Measurements from ENCODE around the gene OR9Q1.
"Not testable (repeated sequence)": the region's sequence is repeated elsewhere in the genome, so short reads cannot be mapped to it uniquely, and the experiment has no call there.

OR9Q1 gene

GRCh38 chr11:58023435-58023931 is at the start of gene OR9Q1:
Gene OR9Q1, plus strand, starts transcription at chr11:58023881. Its CDS starts 155,564 bp downstream, at chr11:58179445.
- Histone ChIP-seq H3K9ac (ENCODE audit: low read length) (no peak within 1 kb of the TSS), H3K27me3 (ENCODE audit: control insufficient read depth, insufficient read depth, low read length) (no peaks in the 10 kb centered on the region), H3K36me3 (ENCODE audit: control insufficient read depth, insufficient read depth, low read length) (no peaks in the 10 kb centered on the region), H3K9me3 (ENCODE audit: control insufficient read depth, low read length) (no peaks in the 10 kb centered on the region), H3K4me1 (ENCODE audit: control insufficient read depth, insufficient read depth, low read length) (no peaks in the 10 kb centered on the region), H3K4me3 (ENCODE audit: low read length) (no peak within 1 kb of the TSS)

- H3K4me3 ChIP-seq (ENCODE audit: low read length): no peak overlapping the region
Measured at GRCh38 chr11:57974132-57974531, 49.5 kb upstream of the OR9Q1 start.

GRCh38 chr11:57974848-57975601 is 48.7 kb upstream of the OR9Q1 start:
- Histone ChIP-seq H3K27me3 (ENCODE audit: control insufficient read depth, insufficient read depth, low read length) (no peaks in the 10 kb centered on the region), H3K36me3 (ENCODE audit: control insufficient read depth, insufficient read depth, low read length) (no peaks in the 10 kb centered on the region), H3K9me3 (ENCODE audit: control insufficient read depth, low read length) (no peaks in the 10 kb centered on the region), H3K4me1 (ENCODE audit: control insufficient read depth, insufficient read depth, low read length) (peaks cover 13% of the 10 kb centered on the region), H3K9ac (ENCODE audit: low read length) (no peak overlapping the region), H3K4me3 (ENCODE audit: low read length) (no peak overlapping the region)

More at GRCh38 chr11:57974132-57974531, 49.5 kb upstream of the OR9Q1 start:
- Histone ChIP-seq H3K9ac (ENCODE audit: low read length) (no peak overlapping the region), H3K9me3 (ENCODE audit: control insufficient read depth, low read length) (no peaks in the 10 kb centered on the region), H3K4me1 (ENCODE audit: control insufficient read depth, insufficient read depth, low read length) (peaks cover 13% of the 10 kb centered on the region), H3K27me3 (ENCODE audit: control insufficient read depth, insufficient read depth, low read length) (no peaks in the 10 kb centered on the region), H3K36me3 (ENCODE audit: control insufficient read depth, insufficient read depth, low read length) (no peaks in the 10 kb centered on the region)

GRCh38 chr11:57977709-57978108 is 46.0 kb upstream of the OR9Q1 start:
- Histone ChIP-seq H3K4me3 (ENCODE audit: low read length) (no peak overlapping the region), H3K9me3 (ENCODE audit: control insufficient read depth, low read length) (no peaks in the 10 kb centered on the region), H3K36me3 (ENCODE audit: control insufficient read depth, insufficient read depth, low read length) (no peaks in the 10 kb centered on the region), H3K9ac (ENCODE audit: low read length) (no peak overlapping the region), H3K27me3 (ENCODE audit: control insufficient read depth, insufficient read depth, low read length) (no peaks in the 10 kb centered on the region), H3K4me1 (ENCODE audit: control insufficient read depth, insufficient read depth, low read length) (peaks cover 8% of the 10 kb centered on the region)

GRCh38 chr11:57978686-57979531 is 44.8 kb upstream of the OR9Q1 start:
- H3K4me1 ChIP-seq (ENCODE audit: control insufficient read depth, insufficient read depth, low read length): peaks cover 8% of the 10 kb centered on the region
- H3K27me3 ChIP-seq (ENCODE audit: control insufficient read depth, insufficient read depth, low read length): no peaks in the 10 kb centered on the region
- no peaks in the 10 kb centered on the region for H3K9me3 ChIP-seq (ENCODE audit: control insufficient read depth, low read length)
- H3K9ac ChIP-seq (ENCODE audit: low read length): no peak overlapping the region
- H3K36me3 ChIP-seq (ENCODE audit: control insufficient read depth, insufficient read depth, low read length): no peaks in the 10 kb centered on the region
- no peak overlapping the region for H3K4me3 ChIP-seq (ENCODE audit: low read length)

- no peak overlapping the region for H3K4me3 ChIP-seq (ENCODE audit: low read length)
- H3K4me1 ChIP-seq (ENCODE audit: control insufficient read depth, insufficient read depth, low read length): peaks cover 8% of the 10 kb centered on the region
- no peak overlapping the region for H3K9ac ChIP-seq (ENCODE audit: low read length)
- H3K9me3 ChIP-seq (ENCODE audit: control insufficient read depth, low read length): no peaks in the 10 kb centered on the region
- no peaks in the 10 kb centered on the region for H3K27me3 ChIP-seq (ENCODE audit: control insufficient read depth, insufficient read depth, low read length)
- no peaks in the 10 kb centered on the region for H3K36me3 ChIP-seq (ENCODE audit: control insufficient read depth, insufficient read depth, low read length)
Measured at GRCh38 chr11:57979532-57980079, 44.1 kb upstream of the OR9Q1 start.

GRCh38 chr11:57980201-57980600 is 43.5 kb upstream of the OR9Q1 start:
- no peak overlapping the region for H3K4me3 ChIP-seq (ENCODE audit: low read length)
- no peaks in the 10 kb centered on the region for H3K36me3 ChIP-seq (ENCODE audit: control insufficient read depth, insufficient read depth, low read length)
- no peaks in the 10 kb centered on the region for H3K9me3 ChIP-seq (ENCODE audit: control insufficient read depth, low read length)
- peaks cover 8% of the 10 kb centered on the region for H3K4me1 ChIP-seq (ENCODE audit: control insufficient read depth, insufficient read depth, low read length)
- no peak overlapping the region for H3K9ac ChIP-seq (ENCODE audit: low read length)
- no peaks in the 10 kb centered on the region for H3K27me3 ChIP-seq (ENCODE audit: control insufficient read depth, insufficient read depth, low read length)

GRCh38 chr11:57981536-57981935 is 42.1 kb upstream of the OR9Q1 start:
- H3K9ac ChIP-seq (ENCODE audit: low read length): no peak overlapping the region
- no peaks in the 10 kb centered on the region for H3K27me3 ChIP-seq (ENCODE audit: control insufficient read depth, insufficient read depth, low read length)
- H3K36me3 ChIP-seq (ENCODE audit: control insufficient read depth, insufficient read depth, low read length): no peaks in the 10 kb centered on the region

GRCh38 chr11:57982776-57983175 is 40.9 kb upstream of the OR9Q1 start:
- no peaks in the 10 kb centered on the region for H3K36me3 ChIP-seq (ENCODE audit: control insufficient read depth, insufficient read depth, low read length)
- H3K4me3 ChIP-seq (ENCODE audit: low read length): no peak overlapping the region
- H3K9ac ChIP-seq (ENCODE audit: low read length): no peak overlapping the region
- no peaks in the 10 kb centered on the region for H3K27me3 ChIP-seq (ENCODE audit: control insufficient read depth, insufficient read depth, low read length)
- H3K9me3 ChIP-seq (ENCODE audit: control insufficient read depth, low read length): no peaks in the 10 kb centered on the region
- H3K4me1 ChIP-seq (ENCODE audit: control insufficient read depth, insufficient read depth, low read length): peaks cover 8% of the 10 kb centered on the region

More at GRCh38 chr11:57981536-57981935, 42.1 kb upstream of the OR9Q1 start:
- peaks cover 8% of the 10 kb centered on the region for H3K4me1 ChIP-seq (ENCODE audit: control insufficient read depth, insufficient read depth, low read length)
- no peak overlapping the region for H3K4me3 ChIP-seq (ENCODE audit: low read length)
- no peaks in the 10 kb centered on the region for H3K9me3 ChIP-seq (ENCODE audit: control insufficient read depth, low read length)

- Histone ChIP-seq H3K9ac (ENCODE audit: low read length) (no peak overlapping the region), H3K36me3 (ENCODE audit: control insufficient read depth, insufficient read depth, low read length) (no peaks in the 10 kb centered on the region), H3K4me1 (ENCODE audit: control insufficient read depth, insufficient read depth, low read length) (peaks cover 8% of the 10 kb centered on the region), H3K4me3 (ENCODE audit: low read length) (no peak overlapping the region), H3K27me3 (ENCODE audit: control insufficient read depth, insufficient read depth, low read length) (no peaks in the 10 kb centered on the region), H3K9me3 (ENCODE audit: control insufficient read depth, low read length) (no peaks in the 10 kb centered on the region)
Measured at GRCh38 chr11:57983191-57983590, 40.5 kb upstream of the OR9Q1 start.

GRCh38 chr11:57999523-57999922 is 24.2 kb upstream of the OR9Q1 start:
- H3K9me3 ChIP-seq (ENCODE audit: control insufficient read depth, low read length); H3K27me3 ChIP-seq (ENCODE audit: control insufficient read depth, insufficient read depth, low read length); H3K4me1 ChIP-seq (ENCODE audit: control insufficient read depth, insufficient read depth, low read length); H3K9ac ChIP-seq (ENCODE audit: low read length); H3K36me3 ChIP-seq (ENCODE audit: control insufficient read depth, insufficient read depth, low read length); H3K4me3 ChIP-seq (ENCODE audit: low read length): not testable (repeated sequence)

- not testable (repeated sequence) for H3K27me3 ChIP-seq (ENCODE audit: control insufficient read depth, insufficient read depth, low read length); H3K9me3 ChIP-seq (ENCODE audit: control insufficient read depth, low read length)
Measured at GRCh38 chr11:58000021-58000420, 23.7 kb upstream of the OR9Q1 start.

More at GRCh38 chr11:58000021-58000420, 23.7 kb upstream of the OR9Q1 start:
- H3K4me1 ChIP-seq (ENCODE audit: control insufficient read depth, insufficient read depth, low read length); H3K4me3 ChIP-seq (ENCODE audit: low read length); H3K9ac ChIP-seq (ENCODE audit: low read length); H3K36me3 ChIP-seq (ENCODE audit: control insufficient read depth, insufficient read depth, low read length): not testable (repeated sequence)
